H54 (cell line): ENCODE measurements around the gene BIN1.

Source experiments
- DNase-seq: peaks from one replicate; pipeline ENCODE4 v3.0.0; 2011; ENCODE audit warnings: low spot score, mixed read lengths; ENCODE audit not compliant: insufficient read length
- FAIRE-seq: peaks from 3 replicates; lab custom pipeline; 2011; peaks lifted over from hg19 to GRCh38; lab: Jason Lieb, UNC
- POLR2A ChIP-seq: IDR thresholded peaks from 2 replicates; pipeline ENCODE4 v1.6.1; 2011; ENCODE audit warnings: low read depth, mild to moderate bottlenecking, low read length

Gene BIN1

DNA sequence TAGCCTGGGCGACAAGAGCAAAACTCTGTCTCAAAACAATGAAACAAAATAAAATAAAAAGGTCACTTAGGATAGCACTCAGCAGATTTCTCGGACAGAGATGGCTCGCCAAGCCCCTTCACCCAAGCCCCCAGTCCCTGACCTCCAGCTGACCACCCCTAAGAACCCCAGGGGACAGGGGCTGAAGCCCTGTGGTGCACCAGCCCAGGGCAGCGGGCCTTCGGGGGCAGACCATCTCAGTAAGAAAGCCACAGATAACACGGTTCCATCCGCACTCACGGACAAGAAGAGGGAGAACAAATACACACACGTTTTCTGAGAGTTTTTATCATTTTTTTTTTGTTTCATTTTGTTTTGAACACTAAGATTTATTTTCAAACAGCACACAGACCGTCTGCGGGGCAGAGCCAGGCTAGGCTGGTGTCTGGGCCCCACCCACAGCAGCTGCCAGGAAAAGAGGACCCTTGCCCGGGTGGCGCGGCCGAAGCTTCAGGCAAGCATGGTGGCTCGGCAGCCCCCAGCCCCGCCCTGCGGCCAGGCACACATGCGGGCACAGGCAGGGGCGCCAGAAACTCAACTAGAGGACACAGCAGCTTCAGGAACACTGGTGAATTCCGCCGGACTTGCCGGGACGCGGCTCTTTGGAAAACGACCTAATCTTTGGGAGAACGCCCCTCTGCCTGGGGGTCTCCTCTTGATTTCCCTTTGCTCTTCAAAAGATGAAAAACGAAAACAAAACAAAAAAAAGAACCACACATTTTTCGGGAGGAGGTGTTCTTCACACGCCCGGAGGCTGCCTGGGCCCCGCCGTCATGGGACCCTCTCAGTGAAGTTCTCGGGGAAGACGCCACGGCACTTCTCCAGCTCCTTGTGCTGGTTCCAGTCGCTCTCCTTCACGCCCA, 59.0 kb downstream of the BIN1 start:
- TF ChIP-seq POLR2A: no peak
- no peak for DNase-seq
- no peak for FAIRE-seq

DNA sequence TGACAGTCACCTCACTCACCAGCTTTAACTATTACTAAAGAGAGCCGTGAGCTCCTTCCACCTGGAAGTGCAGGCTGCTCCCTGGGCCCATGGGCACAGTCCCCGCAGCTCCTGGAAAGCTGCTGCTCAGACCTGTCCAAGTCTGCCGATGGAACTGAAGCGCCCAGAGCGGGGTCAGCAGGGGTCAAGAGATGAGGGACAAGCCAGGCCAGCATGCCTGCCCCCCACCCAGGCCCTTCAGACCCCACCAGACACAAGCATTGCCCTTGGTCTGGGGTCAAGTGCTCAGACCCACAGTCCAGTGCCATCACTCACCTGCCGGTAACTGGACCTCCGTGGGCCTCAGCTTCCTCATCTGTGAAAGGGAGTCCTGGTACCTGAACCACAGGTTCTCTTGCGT, 59.9 kb downstream of the BIN1 start:
- no peak for FAIRE-seq
- no peak for DNase-seq
- no peak for TF ChIP-seq POLR2A

- DNase-seq (no peak), FAIRE-seq (no peak)
- TF ChIP-seq POLR2A: no peak
These were observed 60.4 kb downstream of the BIN1 start for GRCh38 chr2:127046579-127046978.

- DNase-seq: no peak
- no peak for FAIRE-seq
- TF ChIP-seq POLR2A: no peak
These were observed 61.0 kb downstream of the BIN1 start for GRCh38 chr2:127045792-127046501.

- no peak for TF ChIP-seq POLR2A
- no peak for DNase-seq
- no peak for FAIRE-seq
These were observed 61.8 kb downstream of the BIN1 start for GRCh38 chr2:127044977-127045661.

DNA sequence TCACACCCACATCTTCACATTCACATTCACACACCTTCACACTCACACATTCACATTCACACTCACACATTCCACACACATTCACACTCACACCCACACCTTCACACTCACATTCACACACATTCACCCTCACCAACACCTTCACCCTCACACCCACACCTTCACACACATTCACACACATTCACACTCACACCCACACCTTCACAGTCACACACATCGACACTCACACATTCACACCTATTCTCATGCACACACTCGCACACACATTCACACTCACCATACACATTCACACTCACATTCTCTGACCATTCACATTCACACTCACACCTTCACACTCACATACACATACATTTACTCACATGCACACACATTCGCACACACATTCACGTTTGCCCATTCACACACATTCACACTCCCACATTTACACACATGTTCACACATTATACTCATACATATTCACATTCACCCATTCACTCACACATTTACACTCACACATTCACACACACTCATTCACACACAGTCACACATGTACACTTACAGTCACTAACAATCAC, 62.7 kb downstream of the BIN1 start:
- DNase-seq (no peak), FAIRE-seq (no peak)
- no peak for TF ChIP-seq POLR2A

DNA sequence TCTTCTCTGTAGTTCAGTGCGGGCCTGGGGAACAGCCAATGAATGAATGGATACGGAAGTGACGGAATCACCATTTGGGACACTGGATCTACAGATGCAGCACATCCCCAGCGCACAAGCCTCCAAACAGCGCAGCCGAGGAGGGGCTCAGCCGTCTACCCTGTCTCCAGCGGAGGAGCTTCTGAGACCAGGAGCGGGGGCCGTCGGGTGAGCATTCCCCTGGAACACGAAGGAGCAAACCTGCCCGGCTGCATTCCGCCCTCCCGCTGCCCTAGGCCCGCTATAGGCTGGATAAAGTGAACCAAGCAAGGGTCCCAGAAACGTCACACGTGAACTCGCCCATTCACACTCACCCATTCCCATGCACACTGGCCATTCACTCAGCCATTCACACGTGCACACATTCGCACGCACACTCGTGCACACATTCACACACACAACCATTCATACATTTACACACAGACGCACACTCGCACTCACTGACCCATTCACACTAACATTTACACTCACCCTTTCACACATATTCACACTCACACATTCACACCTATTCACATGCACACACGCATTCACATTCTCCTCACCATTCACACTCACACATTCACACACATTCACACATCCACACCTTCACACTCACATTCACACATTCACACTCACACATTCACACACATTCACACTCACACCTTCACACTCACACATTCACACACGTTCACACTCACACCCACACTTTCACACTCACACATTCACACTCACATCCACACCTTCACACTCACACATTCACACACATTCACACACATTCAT, 63.4 kb downstream of the BIN1 start:
- no peak for FAIRE-seq
- TF ChIP-seq POLR2A: no peak
- no peak for DNase-seq

GRCh38 chr2:127041259-127041970, 65.5 kb downstream of the BIN1 start:
- no peak for TF ChIP-seq POLR2A
- FAIRE-seq (no peak), DNase-seq (no peak)

DNA sequence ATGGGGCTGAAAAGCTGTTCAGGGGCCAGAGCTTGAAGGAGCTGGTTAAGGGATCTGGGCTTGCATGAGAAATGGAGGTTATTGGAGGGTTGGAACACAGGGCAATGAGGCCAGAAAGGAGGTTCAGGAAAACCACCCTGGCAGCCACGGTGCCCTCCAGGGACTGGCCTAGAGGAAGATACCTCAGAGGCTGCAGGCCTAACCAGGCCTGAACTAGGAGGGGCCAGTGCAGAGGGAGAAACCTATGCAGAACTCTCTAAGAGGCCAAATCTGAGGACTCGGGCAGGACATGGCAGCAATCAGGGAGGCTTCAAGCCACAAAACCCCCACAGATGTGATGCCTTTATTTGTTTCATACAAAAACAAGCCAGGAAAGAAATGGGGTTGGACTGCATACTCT, 66.8 kb downstream of the BIN1 start:
- no peak for FAIRE-seq
- no peak for DNase-seq
- TF ChIP-seq POLR2A: no peak

DNA sequence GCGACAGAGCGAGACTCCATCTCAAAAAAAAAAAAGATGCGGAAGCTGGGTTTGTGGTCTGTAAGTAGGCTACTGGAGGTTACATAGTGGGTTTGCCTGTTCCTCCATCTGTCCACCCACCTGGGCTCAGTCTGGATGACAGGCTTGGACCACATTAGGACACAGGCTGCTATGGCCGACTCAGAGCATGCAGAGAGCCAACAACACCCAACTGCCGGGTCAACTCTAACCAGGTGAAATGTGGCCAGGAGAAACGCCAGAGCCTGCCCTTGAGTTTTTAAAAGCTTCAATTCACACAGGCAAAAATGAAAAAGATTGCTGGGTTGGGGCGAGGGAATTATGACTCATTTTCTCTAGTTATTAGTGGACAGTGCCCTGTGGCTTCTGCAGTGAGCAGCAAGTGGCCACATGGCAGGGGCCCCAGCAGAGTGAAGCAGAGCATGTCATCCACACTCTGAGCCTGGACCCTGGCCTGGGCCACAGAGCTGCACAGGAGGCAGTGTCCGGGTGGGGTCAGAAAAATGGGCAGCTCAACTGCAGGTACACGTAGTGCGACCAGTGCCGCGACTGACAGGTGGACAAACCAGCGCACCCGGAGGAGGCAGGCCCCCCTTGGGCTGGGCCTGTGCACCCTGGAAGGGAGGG, 67.4 kb downstream of the BIN1 start:
- no peak for FAIRE-seq
- DNase-seq: no peak

DNA sequence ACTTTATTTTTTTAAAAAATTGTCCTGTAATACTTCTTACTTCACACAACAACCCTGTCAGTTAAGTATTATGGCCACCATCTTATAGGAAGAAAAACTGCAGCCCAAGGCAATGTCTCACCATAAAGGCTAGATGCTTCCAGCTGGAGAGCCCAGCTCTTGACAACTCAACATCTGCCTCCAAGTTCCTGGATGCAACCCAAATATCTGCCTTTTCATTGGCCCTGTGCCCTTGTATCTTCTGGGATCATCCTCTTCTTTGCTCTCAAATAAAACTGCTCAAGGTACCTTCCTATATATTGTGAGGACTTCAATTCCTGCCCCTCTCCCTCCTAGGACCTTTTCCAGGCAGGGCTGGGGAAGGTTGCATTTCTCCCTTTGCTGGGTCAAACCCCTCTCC, 69.5 kb downstream of the BIN1 start:
- no peak for TF ChIP-seq POLR2A
- FAIRE-seq (no peak), DNase-seq (no peak)

More for the DNA sequence above, 67.4 kb downstream of the BIN1 start:
- no peak for TF ChIP-seq POLR2A
